Adipose tissue (tissue), 3 donors: Measurements from ENCODE around the gene YIF1A. TPM values are rescaled to one million over a fixed set of nuclear protein-coding genes. Genes with fewer than 3 reads are reported as not detected.
A peak's percentile ranks its signal among the peaks of the same experiment; 100 is the strongest.

Experiments
- H3K27ac ChIP-seq: one replicate; pipeline ENCODE4 v1.5.1; 2013; ENCODE audit warnings: low read depth, low read length
- WGBS, 3 donors: extraction: QIAGEN DNeasy Blood & Tissue Kit; methylation state at CpG; one replicate each; pipeline ENCODE4 v1.1.7; 2013; 5-methylcytosine and 5-hydroxymethylcytosine counted together
- polyA plus RNA-seq, 3 donors: library from polyadenylated mRNA; stranded (reverse); fragments of 200-250 nt; gene quantifications; one replicate each; pipeline ENCODE4 v1.2.3, GENCODE V29; 2013
- donor health status: healthy with polysubstance abuse.
- donor health status: Bipolar disorder and iron deficiency.
- donor health status: healthy.

Gene YIF1A
- 10 to 100 TPM; 62.9 to 84.3 (median 78.5) TPM for polyA plus RNA-seq

GRCh38 chr11:66288671-66289547 is at the start of gene YIF1A:
TSS of gene YIF1A (minus strand) at chr11:66289143. CDS start at chr11:66288985, 158 bp downstream.
- H3K27ac ChIP-seq: peak within 1 kb of the TSS; percentile 55
- 0% methylated on average over 69 to 87 of the region's 87 CpGs for WGBS, 3 donors

DNA sequence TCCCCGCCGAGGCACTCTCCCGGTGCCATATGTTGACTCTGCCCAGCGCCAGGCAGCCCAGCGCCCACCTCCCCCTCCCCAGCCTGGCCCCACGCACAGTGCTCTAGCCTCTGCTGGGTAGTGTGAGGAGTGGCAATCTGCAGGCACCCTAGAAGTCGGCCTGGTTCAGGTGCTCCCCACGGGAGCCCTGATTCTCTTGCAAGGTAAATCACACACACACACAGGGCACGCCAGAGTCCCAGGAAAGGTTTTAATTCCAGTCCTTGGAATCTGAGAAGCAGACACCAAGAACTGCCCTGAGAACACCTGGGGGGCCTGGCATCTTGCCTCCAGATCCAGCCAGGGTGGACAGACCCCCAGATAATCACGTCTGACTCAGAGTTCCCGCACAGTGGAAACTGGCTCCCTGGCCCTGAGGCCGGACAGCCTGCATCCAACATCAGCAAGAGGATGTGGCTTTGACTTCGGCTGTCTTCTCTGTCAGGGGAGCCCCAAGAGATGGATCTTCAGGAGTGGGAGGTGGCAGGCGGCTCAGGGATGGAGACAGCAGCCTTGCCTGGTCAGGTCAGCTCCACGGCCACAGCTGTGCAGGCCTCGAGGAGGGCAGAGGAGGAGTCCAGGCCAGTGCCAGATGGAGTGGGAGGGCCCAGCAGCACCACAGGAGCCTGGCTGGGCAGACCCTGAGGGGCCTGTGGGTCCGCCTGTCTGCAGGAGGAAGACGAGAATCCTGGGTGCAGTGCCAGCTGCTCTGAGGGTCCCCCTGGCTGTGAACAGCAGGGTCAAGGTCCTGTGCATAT is 48.4 kb upstream of the YIF1A start:
- WGBS, 3 donors: 53 to 65% (median 61%) methylated on average over 18 of the region's 18 CpGs
- H3K27ac ChIP-seq: no peak overlapping the region

- H3K27ac ChIP-seq: no peak within 1 kb of the TSS
- 11 to 15% (median 13%) methylated on average over 22 of the region's 22 CpGs for WGBS, 3 donors
These were observed 47.5 kb upstream of the YIF1A start, which contains the start of gene RIN1 for GRCh38 chr11:66336234-66337102. TSS of gene RIN1 (minus strand) at chr11:66336434. CDS start at chr11:66336402, 32 bp downstream.

- WGBS, 3 donors: 7 to 16% (median 9%) methylated on average over 33 to 35 of the region's 35 CpGs
These were observed 46.7 kb upstream of the YIF1A start for GRCh38 chr11:66335531-66336233.

DNA sequence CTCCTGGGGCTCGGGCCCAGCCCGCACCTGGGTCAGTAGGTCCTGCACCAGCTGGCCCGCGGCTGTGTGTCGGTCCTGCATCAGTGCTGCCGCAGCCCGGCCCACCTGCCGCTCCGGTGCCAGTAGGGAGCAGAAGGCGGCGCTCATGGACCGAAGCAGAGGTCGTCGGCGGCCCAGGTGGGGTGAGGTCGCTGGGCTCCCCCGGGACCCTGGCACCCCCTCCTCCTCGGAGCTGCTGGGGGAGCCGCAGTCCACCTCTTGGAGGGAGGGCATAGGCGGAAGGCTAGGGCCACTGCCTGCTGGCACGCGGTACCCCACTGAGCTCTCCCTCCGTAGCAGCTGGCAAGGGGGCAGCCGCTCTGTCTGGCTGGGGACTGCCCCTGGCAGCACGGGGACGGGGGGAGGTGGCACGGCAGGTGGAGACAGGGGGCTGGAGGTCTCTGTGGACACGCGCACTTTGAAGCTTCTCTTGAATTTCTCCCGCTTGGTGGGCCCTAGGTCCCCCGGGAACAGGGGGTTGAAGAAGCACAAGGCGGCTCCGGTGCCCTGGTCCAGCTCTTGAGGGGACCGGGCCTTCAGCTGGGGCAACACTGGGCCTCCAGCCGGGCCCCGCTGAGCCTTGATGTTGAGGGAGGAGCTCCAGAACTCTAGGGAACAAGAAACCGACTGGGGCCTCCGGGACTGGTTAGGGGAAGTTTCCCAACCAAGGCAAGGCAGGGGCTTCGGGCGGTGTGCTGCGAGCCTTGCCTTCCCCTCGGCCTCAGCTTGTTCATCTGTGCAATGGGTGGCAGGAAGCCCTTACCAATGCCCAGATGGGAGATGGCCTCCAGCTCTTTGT is 45.9 kb upstream of the YIF1A start:
- no peak overlapping the region for H3K27ac ChIP-seq

More at GRCh38 chr11:66335531-66336233, 46.7 kb upstream of the YIF1A start:
- no peak overlapping the region for H3K27ac ChIP-seq

GRCh38 chr11:66333896-66334604 is 45.1 kb upstream of the YIF1A start:
- H3K27ac ChIP-seq: no peak overlapping the region
- WGBS, 3 donors: 82 to 89% (median 85%) methylated on average over 29 of the region's 29 CpGs

More for the DNA sequence above, 45.9 kb upstream of the YIF1A start:
- 74 to 86% (median 75%) methylated on average over 39 to 42 of the region's 42 CpGs for WGBS, 3 donors

DNA sequence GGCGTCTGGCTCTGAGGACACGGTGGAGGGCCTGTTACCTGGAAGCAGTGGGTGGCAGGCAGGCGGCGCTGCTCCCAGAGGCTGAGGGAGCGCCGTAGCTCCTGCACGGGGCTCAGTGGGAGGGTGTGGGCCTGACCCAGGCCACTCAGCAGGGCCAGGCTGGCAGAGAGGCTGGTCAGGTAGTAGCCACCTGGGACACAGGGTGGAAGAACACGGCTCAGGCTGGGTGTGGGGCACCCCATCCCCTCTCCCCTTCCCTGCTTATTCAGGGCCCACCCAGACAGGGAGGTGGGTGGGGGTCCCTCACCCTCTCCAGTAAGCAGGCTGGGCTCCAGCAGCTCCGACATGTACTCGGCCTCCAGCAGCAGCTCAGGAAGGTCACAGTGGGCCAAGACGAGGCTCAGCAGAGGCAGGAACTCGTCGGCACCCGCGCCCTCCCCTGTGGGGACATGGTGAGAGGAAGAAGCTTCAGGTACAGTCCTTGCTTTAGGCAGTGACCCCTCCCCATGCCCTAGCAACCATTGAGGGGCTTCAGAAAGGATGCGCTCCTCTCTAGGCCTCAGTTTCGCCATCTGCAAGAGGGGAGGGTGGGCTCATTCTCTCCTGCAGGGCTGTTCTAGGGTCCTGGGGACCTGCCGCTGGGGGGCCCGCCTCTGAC is 44.4 kb upstream of the YIF1A start:
- 91 to 93% (median 91%) methylated on average over 17 to 19 of the region's 19 CpGs for WGBS, 3 donors
- no peak overlapping the region for H3K27ac ChIP-seq

- no peak overlapping the region for H3K27ac ChIP-seq
- WGBS, 3 donors: 83 to 86% (median 84%) methylated on average over 16 to 18 of the region's 18 CpGs
These were observed 43.7 kb upstream of the YIF1A start for GRCh38 chr11:66332371-66333219.

- 87 to 93% (median 92%) methylated on average over 12 of the region's 12 CpGs for WGBS, 3 donors
- no peak overlapping the region for H3K27ac ChIP-seq
These were observed 42.8 kb upstream of the YIF1A start for GRCh38 chr11:66331542-66332370.

GRCh38 chr11:66330931-66331330 is 42.0 kb upstream of the YIF1A start:
- 59 to 72% (median 63%) methylated on average over 10 of the region's 10 CpGs for WGBS, 3 donors
- H3K27ac ChIP-seq: no peak overlapping the region

GRCh38 chr11:66329165-66329673 is 40.3 kb upstream of the YIF1A start:
- WGBS, 3 donors: 80 to 90% (median 89%) methylated on average over 3 of the region's 3 CpGs
- H3K27ac ChIP-seq: no peak overlapping the region

- 10 to 13% (median 12%) methylated on average over 19 of the region's 19 CpGs for WGBS, 3 donors
- H3K27ac ChIP-seq: no peak overlapping the region
These were observed 39.6 kb upstream of the YIF1A start for GRCh38 chr11:66328302-66329144.

GRCh38 chr11:66328031-66328301 is 39.0 kb upstream of the YIF1A start:
- 46 to 71% (median 61%) methylated on average over 3 of the region's 3 CpGs for WGBS, 3 donors
- no peak overlapping the region for H3K27ac ChIP-seq
